ENCODE data around the gene SEC22C.
"Not testable (repeated sequence)": the region's sequence is repeated elsewhere in the genome, so short reads cannot be mapped to it uniquely, and the experiment has no call there.

SEC22C gene

GRCh38 chr3:42579346-42579745, 2.4 kb downstream of the SEC22C start:
- not testable (repeated sequence) for DNase-seq (ENCODE audit: low read depth)

DNA sequence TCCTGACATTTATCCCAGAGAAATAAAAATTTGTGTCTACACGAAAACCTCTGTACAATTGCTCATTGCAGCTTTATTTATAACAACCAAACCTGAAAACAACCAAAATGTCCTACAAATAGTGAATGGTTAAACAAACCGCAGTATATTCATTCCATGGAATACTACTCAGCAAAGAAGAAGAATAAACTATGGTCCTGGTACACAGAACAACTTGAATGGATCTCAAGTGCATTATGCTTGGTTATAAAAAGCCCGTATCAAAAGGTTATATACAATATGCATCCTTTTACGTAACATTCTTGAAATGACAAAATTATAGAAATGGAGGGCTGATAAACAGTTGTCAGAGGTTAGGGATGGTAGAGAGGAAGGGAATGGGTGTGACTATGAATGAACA, 3.7 kb downstream of the SEC22C start:
- DNase-seq (ENCODE audit: low read depth) = no peak

DNA sequence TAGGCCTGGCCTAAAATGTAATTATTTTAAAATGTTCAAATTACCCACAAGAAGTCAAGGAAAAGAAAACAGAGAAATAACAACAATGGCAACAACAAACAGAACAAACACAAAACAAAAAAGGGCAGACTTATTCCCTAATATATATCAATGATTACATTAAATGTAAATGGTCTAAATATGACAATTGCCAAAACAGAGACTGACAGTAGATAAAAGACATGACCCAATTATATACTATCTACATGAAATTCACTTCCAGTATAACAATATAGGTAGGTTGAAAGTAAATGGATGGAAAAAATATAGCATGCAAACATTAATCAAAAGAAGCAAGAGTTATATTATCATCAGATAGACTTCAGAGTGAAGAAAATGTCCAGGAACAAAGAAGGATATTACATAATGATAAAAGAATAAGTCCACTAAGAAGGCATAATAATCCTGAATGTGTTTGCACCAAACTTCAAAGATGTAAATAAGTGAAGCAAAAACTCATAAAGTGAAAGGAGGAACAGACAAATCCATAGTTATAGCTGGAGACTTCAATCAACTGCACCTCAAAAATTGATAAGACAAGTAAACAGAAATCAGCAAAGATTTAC, 6.5 kb downstream of the SEC22C start:
- DNase-seq (ENCODE audit: low read depth) = no peak

DNA sequence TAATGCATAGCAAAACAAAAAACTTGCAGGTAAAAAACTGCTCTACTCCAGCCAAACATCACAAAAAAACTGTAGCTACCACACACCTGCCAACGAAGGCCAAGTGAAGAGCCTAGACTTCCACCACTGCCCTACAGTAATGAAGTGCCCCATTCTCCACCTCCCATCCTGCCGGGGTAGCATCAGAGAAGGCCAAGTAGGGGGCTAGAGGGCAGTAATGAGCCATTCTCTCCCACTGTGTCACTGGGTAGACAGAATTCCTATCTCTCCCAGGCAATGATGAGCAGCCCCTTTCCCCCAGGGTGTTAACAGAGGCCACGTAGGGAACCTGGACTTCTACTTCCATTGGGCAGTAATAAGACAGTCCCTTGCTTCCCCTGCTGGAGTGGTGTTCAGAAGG, 9.5 kb downstream of the SEC22C start:
- DNase-seq (ENCODE audit: low read depth) = no peak

GRCh38 chr3:42569593-42570142, 12.1 kb downstream of the SEC22C start:
- no peak for DNase-seq (ENCODE audit: low read depth)

DNA sequence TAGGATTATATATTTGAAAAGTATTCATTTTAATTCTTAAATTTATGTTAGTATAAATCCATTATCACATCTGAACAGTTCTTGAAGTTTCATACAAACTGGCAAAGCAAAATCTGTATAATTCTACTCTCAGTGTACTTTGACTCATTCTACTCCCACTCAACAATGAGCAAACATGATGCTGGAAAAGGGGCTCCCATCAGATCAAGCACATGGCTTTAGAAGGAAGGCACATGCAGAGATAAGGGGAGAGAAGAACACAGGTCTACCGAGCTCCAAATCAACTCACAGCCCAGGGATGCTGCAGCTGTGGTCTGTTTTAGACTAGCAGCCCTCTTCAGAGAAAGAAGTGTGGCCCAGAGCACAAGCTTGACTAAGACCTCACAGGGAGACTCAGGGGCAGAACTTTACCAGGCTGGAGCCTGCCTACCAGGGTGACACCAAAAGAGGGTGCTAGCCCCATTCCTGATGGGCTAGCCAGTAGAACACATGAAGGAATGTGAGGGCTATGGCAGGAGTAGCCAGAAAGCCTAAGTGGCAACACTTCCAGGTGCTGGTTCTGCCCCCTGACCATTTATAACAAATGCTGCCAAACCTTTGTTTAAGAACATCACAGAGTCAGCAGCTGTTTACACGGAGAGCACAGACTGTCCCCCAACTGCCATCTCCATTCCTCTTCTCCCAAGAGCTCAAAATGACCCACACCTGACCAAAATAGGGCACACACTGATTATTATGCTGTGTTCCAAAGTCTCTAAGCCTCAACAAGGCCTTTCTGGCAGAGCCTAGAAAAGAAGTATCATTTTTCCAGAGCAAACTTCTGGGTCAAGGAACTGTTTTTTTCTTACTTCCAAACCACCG, 19.5 kb downstream of the SEC22C start:
- DNase-seq (ENCODE audit: low read depth) = no peak

- no peak for DNase-seq (ENCODE audit: low read depth)
Observed at GRCh38 chr3:42557854-42558253, 23.9 kb downstream of the SEC22C start.

DNA sequence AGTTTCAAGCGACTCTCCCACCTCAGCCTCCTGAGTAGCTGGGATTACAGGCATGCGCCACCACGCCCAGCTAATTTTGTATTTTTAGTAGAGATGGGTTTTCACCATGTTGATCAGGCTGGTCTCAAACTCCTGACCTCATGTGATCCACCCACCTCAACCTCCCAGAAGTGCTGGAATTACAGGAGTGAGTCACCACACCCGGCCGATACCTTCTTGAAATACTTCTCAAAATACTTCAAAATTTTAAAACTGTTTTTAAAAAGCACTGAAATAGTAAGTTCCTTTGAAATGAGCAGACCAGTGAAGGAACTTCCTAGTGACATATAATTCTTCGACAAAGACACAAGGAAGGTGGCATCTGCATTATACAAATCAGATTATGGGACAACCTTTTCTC, 24.9 kb downstream of the SEC22C start:
- not testable (repeated sequence) for DNase-seq (ENCODE audit: low read depth)

- no peak for DNase-seq (ENCODE audit: low read depth)
Observed at GRCh38 chr3:42556089-42556632, 25.6 kb downstream of the SEC22C start.

DNA sequence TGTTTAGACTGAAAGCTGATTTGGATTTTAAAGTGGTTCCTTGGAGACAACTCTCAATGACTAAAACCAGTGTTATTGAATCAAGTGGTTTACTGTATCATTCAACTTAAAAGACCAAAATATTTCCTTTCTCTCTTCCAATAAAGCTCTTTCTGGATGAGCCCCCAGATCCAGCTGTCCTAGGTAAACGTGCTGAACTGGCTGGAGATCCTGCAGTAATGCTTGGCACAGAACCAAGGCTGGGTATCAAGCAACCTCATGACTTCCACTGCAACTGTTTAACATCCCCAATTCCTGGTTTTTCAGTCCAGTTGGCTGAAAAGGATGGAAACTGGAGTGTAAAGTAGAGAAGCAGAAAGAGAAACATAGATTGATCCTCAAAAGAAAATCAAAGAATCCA, 28.9 kb downstream of the SEC22C start:
- DNase-seq (ENCODE audit: low read depth) = no peak

- no peak for DNase-seq (ENCODE audit: low read depth)
Observed at GRCh38 chr3:42550250-42550649, 31.5 kb downstream of the SEC22C start.

DNA sequence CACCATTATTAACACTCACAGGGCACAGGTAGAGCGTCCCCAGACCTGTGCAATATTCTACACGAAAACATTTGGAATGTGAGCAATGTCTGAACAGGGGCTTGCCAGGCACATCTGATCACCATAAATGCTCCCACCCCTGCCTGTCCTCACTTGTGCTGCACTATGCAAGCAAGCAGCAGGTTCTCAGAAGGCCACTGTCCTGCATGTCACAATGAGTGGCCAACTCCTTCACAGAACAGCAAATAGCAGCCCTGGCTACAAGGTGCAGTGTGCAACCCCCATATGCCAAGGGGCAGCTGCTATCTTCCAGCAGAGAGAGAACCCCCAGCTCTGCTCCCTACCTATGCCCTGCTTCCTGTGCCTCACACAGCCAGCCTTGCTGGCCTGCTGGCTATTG, 32.6 kb downstream of the SEC22C start:
- no peak for DNase-seq (ENCODE audit: low read depth)

GRCh38 chr3:42547401-42547945, 34.3 kb downstream of the SEC22C start:
- peak; percentile 42 for DNase-seq (ENCODE audit: low read depth)

- no peak for DNase-seq (ENCODE audit: low read depth)
Observed at GRCh38 chr3:42546691-42547213, 35.0 kb downstream of the SEC22C start.

DNA sequence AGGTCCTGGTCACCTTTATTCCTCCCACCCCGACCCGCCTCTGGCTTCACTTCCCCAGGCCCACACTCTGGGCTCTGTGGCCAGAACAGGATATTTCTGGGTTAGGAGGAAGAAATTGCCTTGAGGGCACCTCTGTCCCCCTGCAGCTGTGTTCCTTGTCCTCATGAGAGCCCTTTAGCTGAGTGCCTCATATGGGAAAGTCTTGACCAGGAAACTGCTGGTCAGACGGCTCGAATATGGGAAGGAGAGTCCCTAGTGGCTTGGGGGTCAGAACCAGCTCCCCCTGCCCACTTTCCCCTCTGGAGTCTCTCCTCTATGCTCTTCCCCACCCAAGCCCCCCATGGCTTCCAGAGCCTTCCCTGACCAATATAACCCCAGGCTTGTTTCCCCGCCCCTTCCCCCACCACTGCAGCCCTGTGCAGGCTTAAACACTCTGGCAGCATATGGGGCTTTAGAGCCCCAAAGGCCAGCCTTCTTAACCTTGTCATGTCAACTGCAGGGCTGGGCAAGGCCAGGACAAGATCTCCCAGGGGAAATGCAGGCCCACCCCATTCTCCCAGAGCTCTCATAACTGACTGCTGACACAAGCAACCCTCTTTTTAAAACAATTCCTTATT, 36.4 kb downstream of the SEC22C start:
- DNase-seq (ENCODE audit: low read depth) = no peak

DNA sequence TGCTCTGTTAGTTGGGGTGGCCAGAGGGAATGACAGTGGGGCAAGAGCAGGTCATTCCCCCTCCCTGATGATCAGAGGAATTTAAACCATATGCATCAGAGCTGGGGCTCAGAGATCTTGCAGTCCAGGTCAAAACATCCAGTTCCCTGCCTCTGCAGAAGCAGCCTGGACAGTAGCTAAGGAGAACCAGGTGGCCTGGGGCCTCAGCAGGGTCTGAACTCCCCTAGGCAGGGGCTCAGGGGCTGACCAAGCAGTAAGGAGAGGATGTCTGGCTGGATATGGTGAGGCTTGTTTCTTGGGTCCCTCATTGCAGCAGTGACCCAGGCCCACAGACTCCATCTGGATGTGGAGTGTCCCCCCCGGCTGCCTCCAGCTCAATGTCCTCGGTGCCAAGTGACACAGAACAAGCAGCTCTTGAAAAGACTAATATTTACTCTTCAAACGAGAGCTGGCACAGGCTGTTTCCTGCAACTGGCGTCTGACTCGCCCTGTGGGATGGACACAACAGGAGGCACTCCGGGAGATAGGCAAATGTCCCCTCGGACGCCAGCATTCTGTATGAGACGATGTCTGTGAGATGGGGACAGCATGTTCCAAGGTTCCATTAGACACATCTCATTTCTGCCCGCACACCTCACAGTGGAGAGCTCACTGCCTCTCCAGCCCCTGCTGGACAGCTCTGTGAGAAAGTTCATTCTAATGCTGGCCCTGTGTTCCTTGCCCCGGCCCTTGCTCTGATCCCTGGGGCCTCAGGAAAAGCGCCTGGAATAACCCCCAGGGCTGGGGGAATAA, 37.1 kb downstream of the SEC22C start:
- DNase-seq (ENCODE audit: low read depth) = no peak

DNA sequence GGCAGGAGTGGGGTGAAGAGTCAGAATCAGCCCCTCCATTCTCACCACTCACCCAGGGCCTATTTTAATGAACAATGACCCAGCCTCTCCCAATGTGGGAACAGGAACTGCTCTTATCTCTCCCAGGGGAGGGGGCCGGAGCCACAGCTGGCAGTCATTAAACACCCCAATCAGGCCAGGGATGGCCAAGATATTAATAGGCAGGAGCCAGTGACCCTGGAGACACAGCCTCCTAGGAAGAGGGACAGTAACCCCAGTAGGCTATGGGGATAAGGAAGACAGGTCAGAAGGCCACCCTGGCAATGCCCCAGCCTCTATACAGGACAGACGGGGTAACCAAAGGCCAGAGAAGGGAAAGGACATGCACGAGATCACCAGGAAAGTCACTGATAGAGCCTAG, 40.7 kb downstream of the SEC22C start:
- no peak for DNase-seq (ENCODE audit: low read depth)

- DNase-seq (ENCODE audit: low read depth) = peak; percentile 37
Observed at GRCh38 chr3:42539871-42540714, 41.7 kb downstream of the SEC22C start.

GRCh38 chr3:42537350-42537749, 44.4 kb downstream of the SEC22C start:
- DNase-seq (ENCODE audit: low read depth) = no peak

All from stimulated activated CD4-positive, alpha-beta T cell treated with anti-CD3 and anti-CD28 coated beads, Interleukin-2, amount 100 ng/mL, for 4 hours (primary cell).